ENCODE results near the gene CALHM1. TPM values are rescaled to one million over a fixed set of nuclear protein-coding genes. Genes with fewer than 3 reads are reported as not detected.

The CALHM1 gene
- total RNA-seq, 1 donor from 2014 or later = 0.40 TPM

GRCh38 chr10:103502849-103503660 lies 44.4 kb upstream of the CALHM1 start:
- ChIA-PET CTCF (no interaction called here), POLR2A (no interaction called here)
- H3K27ac Mint-ChIP-seq = no peak overlapping the region
- H3K4me3 Mint-ChIP-seq = no peak overlapping the region
- intact Hi-C loops (cut with micrococcal nuclease) = no loop called here
- ATAC-seq (ENCODE audit: low read depth) (no peak), DNase-seq (no peak)
- H3K27me3 Mint-ChIP-seq = peaks cover 38% of the 10 kb centered on the region
- H3K36me3 Mint-ChIP-seq (ENCODE audit: low read depth) = no peaks in the 10 kb centered on the region
- no peaks in the 10 kb centered on the region for H3K9me3 Mint-ChIP-seq
- TF ChIP-seq, protein P1, sequence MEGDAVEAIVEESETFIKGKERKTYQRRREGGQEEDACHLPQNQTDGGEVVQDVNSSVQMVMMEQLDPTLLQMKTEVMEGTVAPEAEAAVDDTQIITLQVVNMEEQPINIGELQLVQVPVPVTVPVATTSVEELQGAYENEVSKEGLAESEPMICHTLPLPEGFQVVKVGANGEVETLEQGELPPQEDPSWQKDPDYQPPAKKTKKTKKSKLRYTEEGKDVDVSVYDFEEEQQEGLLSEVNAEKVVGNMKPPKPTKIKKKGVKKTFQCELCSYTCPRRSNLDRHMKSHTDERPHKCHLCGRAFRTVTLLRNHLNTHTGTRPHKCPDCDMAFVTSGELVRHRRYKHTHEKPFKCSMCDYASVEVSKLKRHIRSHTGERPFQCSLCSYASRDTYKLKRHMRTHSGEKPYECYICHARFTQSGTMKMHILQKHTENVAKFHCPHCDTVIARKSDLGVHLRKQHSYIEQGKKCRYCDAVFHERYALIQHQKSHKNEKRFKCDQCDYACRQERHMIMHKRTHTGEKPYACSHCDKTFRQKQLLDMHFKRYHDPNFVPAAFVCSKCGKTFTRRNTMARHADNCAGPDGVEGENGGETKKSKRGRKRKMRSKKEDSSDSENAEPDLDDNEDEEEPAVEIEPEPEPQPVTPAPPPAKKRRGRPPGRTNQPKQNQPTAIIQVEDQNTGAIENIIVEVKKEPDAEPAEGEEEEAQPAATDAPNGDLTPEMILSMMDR (IDR thresholded peaks at IDR 0.05) = no peak
- H3K4me1 Mint-ChIP-seq = no peaks in the 10 kb centered on the region

- H3K9me3 Mint-ChIP-seq = no peaks in the 10 kb centered on the region
- TF ChIP-seq, protein P1 (IDR thresholded peaks at IDR 0.05) = no peak
- no peak for ATAC-seq (ENCODE audit: low read depth)
- ChIA-PET CTCF (no interaction called here), POLR2A (no interaction called here)
- H3K4me1 Mint-ChIP-seq = no peaks in the 10 kb centered on the region
- intact Hi-C loops (cut with micrococcal nuclease) = no loop called here
- H3K4me3 Mint-ChIP-seq = no peak overlapping the region
- H3K36me3 Mint-ChIP-seq (ENCODE audit: low read depth) = no peaks in the 10 kb centered on the region
- no peak for DNase-seq
- H3K27ac Mint-ChIP-seq = no peak overlapping the region
- peaks cover 32% of the 10 kb centered on the region for H3K27me3 Mint-ChIP-seq
Measured at GRCh38 chr10:103501186-103501585, 42.5 kb upstream of the CALHM1 start.

DNA sequence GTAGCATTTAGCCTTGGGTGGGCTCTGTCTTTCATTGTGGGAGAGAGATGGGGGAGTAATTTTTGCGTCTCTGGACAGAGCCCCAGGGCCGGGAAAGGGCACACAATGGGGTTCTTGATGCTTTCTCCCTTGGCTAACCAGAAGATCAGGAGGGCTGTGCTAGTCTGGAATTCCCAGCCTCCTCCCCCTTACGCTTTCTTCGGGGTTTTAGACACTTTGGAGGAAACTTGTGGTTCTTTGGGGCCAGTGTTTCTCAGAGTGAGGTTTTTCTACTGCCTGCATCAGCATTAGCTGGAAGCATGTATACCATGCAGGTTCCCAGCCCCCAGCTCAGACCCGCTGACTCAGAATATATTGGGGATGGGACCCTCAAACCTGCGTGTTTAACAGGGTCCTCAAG lies 41.8 kb upstream of the CALHM1 start:
- TF ChIP-seq, protein P1 (IDR thresholded peaks at IDR 0.05) = no peak
- H3K4me3 Mint-ChIP-seq = no peak overlapping the region
- no peaks in the 10 kb centered on the region for H3K36me3 Mint-ChIP-seq (ENCODE audit: low read depth)
- no peak overlapping the region for H3K27ac Mint-ChIP-seq
- ATAC-seq (ENCODE audit: low read depth) = no peak
- DNase-seq = no peak
- CTCF ChIA-PET = no interaction called here
- no peaks in the 10 kb centered on the region for H3K4me1 Mint-ChIP-seq
- H3K9me3 Mint-ChIP-seq = no peaks in the 10 kb centered on the region
- intact Hi-C loops (cut with micrococcal nuclease) = no loop called here
- POLR2A ChIA-PET = no interaction called here
- H3K27me3 Mint-ChIP-seq = peaks cover 38% of the 10 kb centered on the region

GRCh38 chr10:103499881-103500280 lies 41.2 kb upstream of the CALHM1 start:
- no peak for DNase-seq
- no peak overlapping the region for H3K4me3 Mint-ChIP-seq
- no peaks in the 10 kb centered on the region for H3K36me3 Mint-ChIP-seq (ENCODE audit: low read depth)
- ChIA-PET CTCF (no interaction called here), POLR2A (no interaction called here)
- H3K4me1 Mint-ChIP-seq = no peaks in the 10 kb centered on the region
- ATAC-seq (ENCODE audit: low read depth) = no peak
- no peak overlapping the region for H3K27ac Mint-ChIP-seq
- intact Hi-C loops (cut with micrococcal nuclease) = no loop called here
- H3K9me3 Mint-ChIP-seq = no peaks in the 10 kb centered on the region
- H3K27me3 Mint-ChIP-seq = peaks cover 44% of the 10 kb centered on the region
- TF ChIP-seq, protein P1 (IDR thresholded peaks at IDR 0.05) = no peak

DNA sequence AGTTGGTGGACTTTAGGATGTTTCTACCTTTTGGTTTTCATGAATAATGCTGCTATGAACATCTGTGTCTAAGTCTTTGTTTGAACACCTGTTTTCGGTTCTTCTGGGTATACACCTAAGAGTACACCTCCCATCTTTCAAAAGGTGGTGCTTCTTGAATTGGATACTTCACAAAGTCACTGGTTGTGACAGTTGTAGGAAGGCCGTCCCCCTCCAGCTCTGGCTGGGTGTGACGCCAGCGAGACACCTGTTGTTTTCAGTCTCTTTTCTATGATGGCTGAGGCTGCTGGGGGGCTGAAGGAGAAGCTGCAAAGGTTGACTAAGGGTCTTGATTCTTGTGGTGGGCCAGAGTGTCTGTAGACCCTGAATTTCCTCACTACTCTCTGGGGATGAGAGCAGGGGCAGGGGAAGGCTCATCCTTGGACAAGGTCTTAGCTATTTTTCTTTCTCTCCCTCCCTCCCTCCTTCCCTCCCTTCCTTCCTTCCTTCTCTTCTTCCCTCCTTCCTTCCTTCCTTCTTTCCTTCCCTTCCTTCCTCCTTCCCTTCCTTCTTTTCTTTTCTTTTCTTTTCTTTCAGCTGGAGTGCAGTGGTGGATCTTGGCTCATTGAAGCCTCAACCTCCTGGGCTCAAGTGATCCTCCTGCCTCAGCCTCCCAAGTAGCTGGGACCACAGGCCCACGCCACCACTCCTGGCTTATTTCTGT lies 40.4 kb upstream of the CALHM1 start:
- intact Hi-C loops (cut with micrococcal nuclease) = no loop called here
- Mint-ChIP-seq H3K27ac (no peak overlapping the region), H3K4me1 (peaks cover 5% of the 10 kb centered on the region), H3K4me3 (no peak overlapping the region), H3K9me3 (no peaks in the 10 kb centered on the region), H3K27me3 (peaks cover 47% of the 10 kb centered on the region), H3K36me3 (ENCODE audit: low read depth) (no peaks in the 10 kb centered on the region)
- POLR2A ChIA-PET = no interaction called here
- ATAC-seq (ENCODE audit: low read depth) (no peak), DNase-seq (no peak)
- CTCF ChIA-PET = no interaction called here
- TF ChIP-seq, protein P1 (IDR thresholded peaks at IDR 0.05) = no peak

Measured in activated B cell treated with CpG ODN at 0.5 μM for 24 hours (primary cell).